A673 (cell line): ENCODE results near the gene EIF3J. TPM values are rescaled to one million over a fixed set of nuclear protein-coding genes. Genes with fewer than 3 reads are reported as not detected.

ENCODE experiments used
- BruUV-seq: library from RNA; stranded (reverse); fragments of 400-500 nt; replicated peaks from 2 replicates; lab custom pipeline; 2021; lab: Mats Ljungman, UMichigan
- CTCF ChIA-PET: fragments of 300-600 bp; sonication (Branson Sonifier 250); formaldehyde crosslinking; loops from one replicate; lab custom pipeline; 2022; ENCODE audit warnings: antibody characterized with exemption; lab: Charles Lee
- POLR2A ChIA-PET: fragments of 300-600 bp; sonication (Branson Sonifier 250); formaldehyde crosslinking; loops from one replicate; lab custom pipeline; 2022; ENCODE audit warnings: antibody characterized with exemption; ENCODE audit not compliant: low non-redundant PET; lab: Charles Lee
- DNase-seq: peaks from one replicate; pipeline ENCODE4 v3.0.0-alpha.2; 2015; ENCODE audit warnings: low spot score
- H3K27ac ChIP-seq: fragments of 200-600 bp; sonication (generic); 2 replicates; pipeline ENCODE4 v1.5.1; 2016; ENCODE audit warnings: mixed run types, low read depth, mild to moderate bottlenecking, mixed read lengths, antibody characterized with exemption, low read length; ENCODE audit not compliant: poor library complexity, severe bottlenecking
- H3K27me3 ChIP-seq: fragments of 200-600 bp; sonication (generic); replicated peaks from 2 replicates; pipeline ENCODE4 v1.6.1; 2017; ENCODE audit warnings: mixed run types, low read depth, mild to moderate bottlenecking, mixed read lengths, antibody characterized with exemption, low read length; ENCODE audit not compliant: insufficient read depth, poor library complexity
- H3K36me3 ChIP-seq: fragments of 200-600 bp; sonication (generic); 2 replicates; pipeline ENCODE4 v1.6.1; 2016; ENCODE audit warnings: mixed run types, mild to moderate bottlenecking, mixed read lengths, antibody characterized with exemption, low read length; ENCODE audit not compliant: insufficient read depth, poor library complexity, severe bottlenecking
- H3K4me1 ChIP-seq: fragments of 200-600 bp; sonication (generic); 2 replicates; pipeline ENCODE4 v1.6.1; 2017; ENCODE audit warnings: mixed run types, mild to moderate bottlenecking, mixed read lengths, antibody characterized with exemption, low read length; ENCODE audit not compliant: insufficient read depth, poor library complexity, severe bottlenecking
- H3K4me3 ChIP-seq: fragments of 200-600 bp; sonication (generic); 2 replicates; pipeline ENCODE4 v1.5.1; 2016; ENCODE audit warnings: low read depth, mixed run types, mild to moderate bottlenecking, mixed read lengths, low read length; ENCODE audit not compliant: poor library complexity, severe bottlenecking
- H3K9me3 ChIP-seq: fragments of 200-600 bp; sonication (generic); 2 replicates; pipeline ENCODE4 v1.6.1; 2016; ENCODE audit warnings: mixed run types, low read depth, mild to moderate bottlenecking, mixed read lengths, antibody characterized with exemption, low read length; ENCODE audit not compliant: poor library complexity, severe bottlenecking
- EZH2 ChIP-seq: fragments of 200-600 bp; sonication (generic); IDR thresholded peaks from 2 replicates; pipeline ENCODE4 v1.6.1; 2017; ENCODE audit warnings: borderline replicate concordance, low read depth, mild to moderate bottlenecking, mixed read lengths, antibody characterized with exemption, low read length; ENCODE audit not compliant: poor library complexity, severe bottlenecking
- intact Hi-C: fragments of 100-400 bp; cut with micrococcal nuclease; formaldehyde crosslinking; loops from one replicate; pipeline ENCODE4 v1.10.0; 2022; ENCODE audit not compliant: unreplicated experiment
- total RNA-seq: library from RNA; stranded (reverse); gene quantifications from 2 replicates; pipeline ENCODE4 v1.2.3, GENCODE V29; 2021
- TF ChIP-seq, protein P1 (sequence below): fragments of 300-800, 200-600 bp; sonication (generic); conservative IDR thresholded peaks from 2 replicates; pipeline ENCODE4 v1.5.1; 2017; ENCODE audit warnings: low read depth, mild to moderate bottlenecking, antibody characterized with exemption, low read length, moderate library complexity, mixed read lengths

EIF3J gene
- total RNA-seq, 1 experiment from 2014 or later = 208 TPM

DNA sequence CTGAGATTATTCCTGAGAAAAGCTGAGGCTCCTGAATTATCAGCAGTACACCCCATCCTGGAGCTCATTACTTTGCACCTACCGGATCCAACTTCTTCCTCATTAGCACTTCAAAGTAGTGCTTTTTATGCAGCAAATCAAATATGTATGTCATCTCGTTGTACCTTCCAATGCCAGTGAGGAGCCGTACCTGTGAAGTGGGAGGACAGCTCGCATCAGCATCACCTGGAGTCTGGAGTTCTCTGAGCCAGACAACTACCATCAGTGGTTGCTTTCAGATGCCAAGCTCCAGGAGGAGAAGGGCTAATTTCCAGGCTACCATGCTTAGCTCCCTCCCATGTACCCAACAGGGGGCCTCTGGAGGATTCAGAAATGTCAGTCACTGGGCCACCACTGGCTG, 32.4 kb downstream of the EIF3J start:
- Histone ChIP-seq H3K27ac (no peak overlapping the region), H3K9me3 (peaks cover 13% of the 10 kb centered on the region), H3K4me1 (no peaks in the 10 kb centered on the region), H3K27me3 (no peaks in the 10 kb centered on the region), H3K4me3 (no peak overlapping the region), H3K36me3 (peaks cover 46% of the 10 kb centered on the region)
- BruUV-seq = no TSS peak
- CTCF ChIA-PET = no interaction called here
- TF ChIP-seq, protein P1, sequence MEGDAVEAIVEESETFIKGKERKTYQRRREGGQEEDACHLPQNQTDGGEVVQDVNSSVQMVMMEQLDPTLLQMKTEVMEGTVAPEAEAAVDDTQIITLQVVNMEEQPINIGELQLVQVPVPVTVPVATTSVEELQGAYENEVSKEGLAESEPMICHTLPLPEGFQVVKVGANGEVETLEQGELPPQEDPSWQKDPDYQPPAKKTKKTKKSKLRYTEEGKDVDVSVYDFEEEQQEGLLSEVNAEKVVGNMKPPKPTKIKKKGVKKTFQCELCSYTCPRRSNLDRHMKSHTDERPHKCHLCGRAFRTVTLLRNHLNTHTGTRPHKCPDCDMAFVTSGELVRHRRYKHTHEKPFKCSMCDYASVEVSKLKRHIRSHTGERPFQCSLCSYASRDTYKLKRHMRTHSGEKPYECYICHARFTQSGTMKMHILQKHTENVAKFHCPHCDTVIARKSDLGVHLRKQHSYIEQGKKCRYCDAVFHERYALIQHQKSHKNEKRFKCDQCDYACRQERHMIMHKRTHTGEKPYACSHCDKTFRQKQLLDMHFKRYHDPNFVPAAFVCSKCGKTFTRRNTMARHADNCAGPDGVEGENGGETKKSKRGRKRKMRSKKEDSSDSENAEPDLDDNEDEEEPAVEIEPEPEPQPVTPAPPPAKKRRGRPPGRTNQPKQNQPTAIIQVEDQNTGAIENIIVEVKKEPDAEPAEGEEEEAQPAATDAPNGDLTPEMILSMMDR = no peak
- no peak for TF ChIP-seq EZH2
- POLR2A ChIA-PET = no interaction called here
- intact Hi-C loops = no loop called here
- DNase-seq = no peak

DNA sequence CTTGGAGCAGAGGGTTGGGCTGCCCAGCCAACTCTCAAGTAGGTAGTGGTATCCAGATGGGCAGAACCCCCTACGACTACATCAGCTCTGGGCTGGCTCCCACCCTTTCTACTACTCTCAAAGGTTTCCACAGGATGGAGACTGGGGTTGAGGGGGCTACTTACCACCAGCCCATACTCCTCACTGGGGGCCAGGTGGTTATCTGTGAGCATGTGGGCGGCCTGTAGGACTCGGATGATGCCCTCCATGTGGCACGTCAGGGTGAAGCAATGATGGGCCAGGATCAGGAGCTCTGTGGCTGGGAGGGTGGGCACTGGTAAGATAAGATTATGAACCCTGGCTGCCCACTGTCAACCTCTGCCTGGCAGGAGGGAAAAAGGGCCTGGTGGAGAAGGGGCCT, 33.4 kb downstream of the EIF3J start:
- no peaks in the 10 kb centered on the region for H3K27me3 ChIP-seq
- H3K4me3 ChIP-seq = no peak overlapping the region
- no TSS peak for BruUV-seq
- no peak overlapping the region for H3K27ac ChIP-seq
- CTCF ChIA-PET = no interaction called here
- peaks cover 4% of the 10 kb centered on the region for H3K9me3 ChIP-seq
- peaks cover 41% of the 10 kb centered on the region for H3K36me3 ChIP-seq
- intact Hi-C loops = no loop called here
- TF ChIP-seq, protein P1 = no peak
- no peak for TF ChIP-seq EZH2
- H3K4me1 ChIP-seq = no peaks in the 10 kb centered on the region
- POLR2A ChIA-PET = no interaction called here
- DNase-seq = no peak

- intact Hi-C loops = no loop called here
- Histone ChIP-seq H3K9me3 (no peaks in the 10 kb centered on the region), H3K27ac (no peak overlapping the region), H3K36me3 (peaks cover 26% of the 10 kb centered on the region), H3K4me3 (no peak overlapping the region), H3K4me1 (no peaks in the 10 kb centered on the region), H3K27me3 (no peaks in the 10 kb centered on the region)
- ChIA-PET POLR2A (interaction anchor here (0.7 kb wide), 1 partner anchor 66 kb away, joined by 4 read pairs; no protein-coding TSS in a partner anchor), CTCF (no interaction called here)
- no TSS peak for BruUV-seq
- DNase-seq = no peak
- TF ChIP-seq, protein P1 = no peak
- no peak for TF ChIP-seq EZH2
Observed at GRCh38 chr15:44573386-44573785, 36.4 kb downstream of the EIF3J start.
